Liver (tissue), 9 donors: ENCODE results near the gene SNRNP27. TPM values are rescaled to one million over a fixed set of nuclear protein-coding genes. Genes with fewer than 3 reads are reported as not detected.

Source experiments
- DNase-seq: peaks from one replicate; pipeline ENCODE4 v3.0.0-alpha.2; 2017; ENCODE audit warnings: low spot score
- H3K27ac ChIP-seq, 2 donors: one replicate each; pipeline ENCODE4 v1.7.0; 2013; ENCODE audit warnings: inconsistent platforms in 2 of 2, low read length in 2 of 2, control low read depth in 1 of 2, low read depth in 1 of 2, mild to moderate bottlenecking in 1 of 2
- H3K27me3 ChIP-seq, 4 donors: one replicate each; pipeline versions ENCODE4 v1.6.1 to v1.7.0; 2013; ENCODE audit warnings: low read length in 3 of 4, inconsistent platforms in 1 of 4, mild to moderate bottlenecking in 1 of 4, moderate library complexity in 1 of 4; ENCODE audit not compliant: control insufficient read depth in 4 of 4, insufficient read depth in 4 of 4
- H3K36me3 ChIP-seq, 4 donors: one replicate each; pipeline versions ENCODE4 v1.6.1 to v1.7.0; 2013; ENCODE audit warnings: low read length in 3 of 4, mild to moderate bottlenecking in 3 of 4, low read depth in 1 of 4, moderate library complexity in 1 of 4; ENCODE audit not compliant: control insufficient read depth in 4 of 4, insufficient read depth in 3 of 4
- H3K4me1 ChIP-seq, 4 donors: one replicate each; pipeline versions ENCODE4 v1.6.1 to v1.7.0; 2013; ENCODE audit warnings: low read length in 3 of 4, mild to moderate bottlenecking in 3 of 4, moderate library complexity in 1 of 4; ENCODE audit not compliant: control insufficient read depth in 4 of 4, insufficient read depth in 4 of 4
- H3K4me3 ChIP-seq, 3 donors: one replicate each; pipeline versions ENCODE4 v1.6.1 to v1.7.0; 2013; ENCODE audit warnings: low read length in 3 of 3, control low read depth in 1 of 3, low read depth in 1 of 3, mild to moderate bottlenecking in 1 of 3
- H3K9ac ChIP-seq, 2 donors: one replicate each; pipeline ENCODE4 v1.7.0; 2013; ENCODE audit warnings: low read length in 2 of 2, mild to moderate bottlenecking in 2 of 2, moderate library complexity in 2 of 2, control low read depth in 1 of 2, low read depth in 1 of 2
- H3K9me3 ChIP-seq, 4 donors: one replicate each; pipeline versions ENCODE4 v1.6.1 to v1.7.0; 2013; ENCODE audit warnings: low read length in 3 of 4; ENCODE audit not compliant: control insufficient read depth in 4 of 4
- FOXA2 ChIP-seq: IDR thresholded peaks from 2 replicates; pipeline ENCODE4 v1.6.1; 2016; ENCODE audit warnings: antibody characterized with exemption
- GABPA ChIP-seq, 2 donors: IDR thresholded peaks in 1 of 2; conservative IDR thresholded peaks in 1 of 2; 2 replicates each; pipeline ENCODE4 v1.6.1; 2016; ENCODE audit warnings: antibody characterized with exemption in 2 of 2, mild to moderate bottlenecking in 1 of 2, moderate library complexity in 1 of 2
- NR2F2 ChIP-seq: IDR thresholded peaks from 2 replicates; pipeline ENCODE4 v1.6.1; 2016; ENCODE audit warnings: antibody characterized with exemption
- RAD21 ChIP-seq, 2 donors: IDR thresholded peaks; 2 replicates each; pipeline ENCODE4 v1.6.1; 2016; ENCODE audit warnings: antibody characterized with exemption in 2 of 2, mild to moderate bottlenecking in 2 of 2
- SP1 ChIP-seq: IDR thresholded peaks from 2 replicates; pipeline ENCODE4 v1.6.1; 2018; ENCODE audit warnings: antibody characterized with exemption, mild to moderate bottlenecking
- TAF1 ChIP-seq: conservative IDR thresholded peaks from 2 replicates; pipeline ENCODE4 v1.6.1; 2016; ENCODE audit warnings: antibody characterized with exemption, mild to moderate bottlenecking
- YY1 ChIP-seq: IDR thresholded peaks from 2 replicates; pipeline ENCODE4 v1.6.1; 2016; ENCODE audit warnings: antibody characterized with exemption, mild to moderate bottlenecking
- WGBS: extraction: QIAGEN DNeasy Blood & Tissue Kit; methylation state at CpG from one replicate; pipeline ENCODE4 v1.1.7; 2013; 5-methylcytosine and 5-hydroxymethylcytosine counted together
- polyA plus RNA-seq, 2 donors: library from polyadenylated mRNA; stranded (reverse) in 1 of 2; unstranded in 1 of 2; fragments of 200-250 nt in 1 of 2; fragments of >200 nt in 1 of 2; fragmentation: Nextera tagmentation in 1 of 2; extraction: Ambion mirVana in 1 of 2; gene quantifications; one replicate each; pipeline versions ENCODE4 v1.2.1 to v1.2.3, GENCODE V29; 2013 to 2015
- total RNA-seq, 2 donors: library from RNA; depleted of rRNA; stranded (reverse); fragments of >200 nt; gene quantifications; one replicate each; pipeline ENCODE4 v1.2.3, GENCODE V29; 2014
- TF ChIP-seq, protein P1 (sequence below): IDR thresholded peaks from 2 replicates; pipeline ENCODE4 v1.6.1; 2016; ENCODE audit warnings: antibody characterized with exemption
- TF ChIP-seq, protein P2 (sequence below): IDR thresholded peaks from 2 replicates; pipeline ENCODE4 v1.6.1; 2016; ENCODE audit warnings: antibody characterized with exemption, mild to moderate bottlenecking
- TF ChIP-seq, protein P3 (sequence below): fragments of 150-350 bp; IDR thresholded peaks from 2 replicates; pipeline ENCODE4 v1.5.1; 2017; ENCODE audit warnings: improper control_type of control experiment, low read depth, low read length; ENCODE audit not compliant: missing input control
- donor health status: healthy.
- donor health status: healthy.
- donor health status: healthy.
- donor health status: healthy.
- donor health status: healthy.

The SNRNP27 gene
- total and polyA plus RNA-seq, 4 donors = 16.8 to 28.7 (median 20.0) TPM

DNA sequence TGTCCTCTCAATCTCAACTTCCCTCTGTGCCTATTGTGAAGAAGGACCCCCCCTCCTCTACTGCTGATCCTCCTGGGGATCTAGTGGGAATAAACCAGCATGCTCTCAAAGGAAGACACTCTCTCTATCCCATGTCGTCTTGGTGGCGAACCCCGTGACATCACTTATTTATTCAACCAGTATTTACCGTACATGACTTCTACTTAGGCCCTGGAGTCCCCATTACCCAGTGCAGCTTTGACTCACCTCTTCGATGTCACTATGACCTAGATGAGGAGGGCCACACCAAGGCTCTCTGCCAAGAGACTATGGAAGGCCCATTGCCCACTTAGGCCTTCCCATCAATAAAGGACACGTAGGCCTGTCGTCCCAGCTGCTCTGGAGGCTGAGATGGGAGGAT lies 51.0 kb downstream of the SNRNP27 start:
- Histone ChIP-seq H3K4me3 (no peak overlapping the region), H3K27ac (no peak overlapping the region), H3K9me3 (no peaks in the 10 kb centered on the region), H3K9ac (no peak overlapping the region), H3K27me3 (no peaks in the 10 kb centered on the region), H3K36me3 (peaks cover 1 to 25% (median 9%) of the 10 kb centered on the region in 4 donors), H3K4me1 (peaks cover 0 to 2% (median 0%) of the 10 kb centered on the region in 4 donors)
- DNase-seq = no peak
- WGBS = 97% methylated on average over 7 of the region's 7 CpGs
- TF ChIP-seq, protein P1, sequence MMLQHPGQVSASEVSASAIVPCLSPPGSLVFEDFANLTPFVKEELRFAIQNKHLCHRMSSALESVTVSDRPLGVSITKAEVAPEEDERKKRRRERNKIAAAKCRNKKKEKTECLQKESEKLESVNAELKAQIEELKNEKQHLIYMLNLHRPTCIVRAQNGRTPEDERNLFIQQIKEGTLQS = no peak
- no peak for TF ChIP-seq GABPA (IDR thresholded peaks at IDR 0.05 in 1 of 2, conservative IDR thresholded peaks at IDR 0.05 in 1 of 2)

DNA sequence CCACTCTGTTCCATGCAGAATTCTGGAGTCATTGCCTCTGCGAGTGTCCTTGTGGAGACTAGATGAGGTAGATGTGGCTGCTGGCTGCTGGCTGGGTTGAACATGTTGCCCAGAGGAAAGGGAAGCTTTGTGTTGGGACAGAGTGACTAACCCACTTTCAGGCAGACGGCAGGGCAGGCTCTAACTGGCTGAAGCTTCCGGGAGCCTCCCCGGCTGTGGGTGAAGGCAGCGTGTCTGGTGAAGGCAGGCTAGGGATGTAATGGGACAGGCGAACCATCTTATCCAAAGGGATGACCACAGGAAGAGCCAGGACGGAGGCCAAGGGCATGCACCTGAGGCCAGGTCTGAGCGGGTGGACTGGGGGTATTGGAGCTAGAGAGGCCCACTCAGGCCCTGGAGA lies 51.7 kb downstream of the SNRNP27 start:
- DNase-seq = no peak

DNA sequence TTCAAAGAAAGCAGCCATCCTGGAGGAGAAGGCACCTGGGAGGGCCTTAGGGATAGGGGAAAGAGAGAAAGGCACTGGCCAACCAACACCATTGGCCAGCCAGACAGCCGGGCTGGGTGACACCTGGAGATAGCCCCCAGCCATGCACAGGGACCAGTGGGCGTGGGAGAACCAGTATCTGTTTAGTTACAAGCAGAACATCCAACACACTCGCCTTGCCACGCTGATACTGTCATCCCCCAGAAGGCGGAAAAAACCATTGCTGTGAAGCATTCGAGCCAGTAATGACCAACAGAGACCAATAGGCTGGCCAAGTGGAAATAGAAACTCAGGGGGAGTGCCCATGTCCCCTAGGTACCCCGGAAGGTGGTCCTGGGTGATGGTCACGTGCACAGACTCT lies 52.2 kb downstream of the SNRNP27 start:
- peak overlapping the region; percentile 25 to 46 for H3K27ac ChIP-seq
- TF ChIP-seq NR2F2 = no peak
- TF ChIP-seq, protein P2, sequence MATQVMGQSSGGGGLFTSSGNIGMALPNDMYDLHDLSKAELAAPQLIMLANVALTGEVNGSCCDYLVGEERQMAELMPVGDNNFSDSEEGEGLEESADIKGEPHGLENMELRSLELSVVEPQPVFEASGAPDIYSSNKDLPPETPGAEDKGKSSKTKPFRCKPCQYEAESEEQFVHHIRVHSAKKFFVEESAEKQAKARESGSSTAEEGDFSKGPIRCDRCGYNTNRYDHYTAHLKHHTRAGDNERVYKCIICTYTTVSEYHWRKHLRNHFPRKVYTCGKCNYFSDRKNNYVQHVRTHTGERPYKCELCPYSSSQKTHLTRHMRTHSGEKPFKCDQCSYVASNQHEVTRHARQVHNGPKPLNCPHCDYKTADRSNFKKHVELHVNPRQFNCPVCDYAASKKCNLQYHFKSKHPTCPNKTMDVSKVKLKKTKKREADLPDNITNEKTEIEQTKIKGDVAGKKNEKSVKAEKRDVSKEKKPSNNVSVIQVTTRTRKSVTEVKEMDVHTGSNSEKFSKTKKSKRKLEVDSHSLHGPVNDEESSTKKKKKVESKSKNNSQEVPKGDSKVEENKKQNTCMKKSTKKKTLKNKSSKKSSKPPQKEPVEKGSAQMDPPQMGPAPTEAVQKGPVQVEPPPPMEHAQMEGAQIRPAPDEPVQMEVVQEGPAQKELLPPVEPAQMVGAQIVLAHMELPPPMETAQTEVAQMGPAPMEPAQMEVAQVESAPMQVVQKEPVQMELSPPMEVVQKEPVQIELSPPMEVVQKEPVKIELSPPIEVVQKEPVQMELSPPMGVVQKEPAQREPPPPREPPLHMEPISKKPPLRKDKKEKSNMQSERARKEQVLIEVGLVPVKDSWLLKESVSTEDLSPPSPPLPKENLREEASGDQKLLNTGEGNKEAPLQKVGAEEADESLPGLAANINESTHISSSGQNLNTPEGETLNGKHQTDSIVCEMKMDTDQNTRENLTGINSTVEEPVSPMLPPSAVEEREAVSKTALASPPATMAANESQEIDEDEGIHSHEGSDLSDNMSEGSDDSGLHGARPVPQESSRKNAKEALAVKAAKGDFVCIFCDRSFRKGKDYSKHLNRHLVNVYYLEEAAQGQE = no peak
- TF ChIP-seq, protein P1 = no peak
- no peak for TF ChIP-seq RAD21 (IDR thresholded peaks at IDR 0.05)
- TF ChIP-seq YY1 = no peak
- TF ChIP-seq, protein P3, sequence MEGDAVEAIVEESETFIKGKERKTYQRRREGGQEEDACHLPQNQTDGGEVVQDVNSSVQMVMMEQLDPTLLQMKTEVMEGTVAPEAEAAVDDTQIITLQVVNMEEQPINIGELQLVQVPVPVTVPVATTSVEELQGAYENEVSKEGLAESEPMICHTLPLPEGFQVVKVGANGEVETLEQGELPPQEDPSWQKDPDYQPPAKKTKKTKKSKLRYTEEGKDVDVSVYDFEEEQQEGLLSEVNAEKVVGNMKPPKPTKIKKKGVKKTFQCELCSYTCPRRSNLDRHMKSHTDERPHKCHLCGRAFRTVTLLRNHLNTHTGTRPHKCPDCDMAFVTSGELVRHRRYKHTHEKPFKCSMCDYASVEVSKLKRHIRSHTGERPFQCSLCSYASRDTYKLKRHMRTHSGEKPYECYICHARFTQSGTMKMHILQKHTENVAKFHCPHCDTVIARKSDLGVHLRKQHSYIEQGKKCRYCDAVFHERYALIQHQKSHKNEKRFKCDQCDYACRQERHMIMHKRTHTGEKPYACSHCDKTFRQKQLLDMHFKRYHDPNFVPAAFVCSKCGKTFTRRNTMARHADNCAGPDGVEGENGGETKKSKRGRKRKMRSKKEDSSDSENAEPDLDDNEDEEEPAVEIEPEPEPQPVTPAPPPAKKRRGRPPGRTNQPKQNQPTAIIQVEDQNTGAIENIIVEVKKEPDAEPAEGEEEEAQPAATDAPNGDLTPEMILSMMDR = no peak
- TF ChIP-seq FOXA2 = no peak
- H3K9ac ChIP-seq = no peak overlapping the region
- H3K4me3 ChIP-seq = no peak overlapping the region
- H3K4me1 ChIP-seq = no peaks in the 10 kb centered on the region
- H3K36me3 ChIP-seq = peaks cover 0 to 23% (median 9%) of the 10 kb centered on the region in 4 donors
- WGBS = 95% methylated on average over 8 of the region's 8 CpGs
- no peaks in the 10 kb centered on the region for H3K9me3 ChIP-seq
- no peaks in the 10 kb centered on the region for H3K27me3 ChIP-seq
- no peak for DNase-seq

More for the DNA sequence above, 51.7 kb downstream of the SNRNP27 start:
- H3K4me1 ChIP-seq = no peaks in the 10 kb centered on the region
- H3K9ac ChIP-seq = no peak overlapping the region
- peak overlapping the region in 1 of 2 donors; percentile 46 for H3K27ac ChIP-seq
- TF ChIP-seq RAD21 (IDR thresholded peaks at IDR 0.05) (no peak), TAF1 (no peak), SP1 (no peak)
- TF ChIP-seq, protein P1 = no peak
- no peaks in the 10 kb centered on the region for H3K9me3 ChIP-seq
- peaks cover 1 to 25% (median 9%) of the 10 kb centered on the region in 4 donors for H3K36me3 ChIP-seq
- H3K27me3 ChIP-seq = no peaks in the 10 kb centered on the region
- WGBS = 90% methylated on average over 8 of the region's 8 CpGs
- H3K4me3 ChIP-seq = no peak overlapping the region
